RWPE1 (cell line): ENCODE results near the gene MRPS34.
"Not testable (repeated sequence)": the region's sequence is repeated elsewhere in the genome, so short reads cannot be mapped to it uniquely, and the experiment has no call there.

Source experiments
- CTCF ChIA-PET: fragments of 350-600 bp; sonication (Branson Sonifier 250); formaldehyde crosslinking; extraction: SDS; loops from one replicate; lab custom pipeline; 2021; lab: Yijun Ruan, JAX
- POLR2A ChIA-PET: fragments of 400-600 bp; formaldehyde crosslinking; extraction: SDS; loops from one replicate; lab custom pipeline; 2020; ENCODE audit warnings: antibody characterized with exemption; ENCODE audit not compliant: low non-redundant PET; lab: Yijun Ruan, JAX
- DNase-seq: peaks from one replicate; pipeline ENCODE4 v3.0.0; 2012; ENCODE audit warnings: low spot score
- H3K27ac ChIP-seq: fragments of 450-650 bp; 2 replicates; pipeline ENCODE4 v1.5.1; 2017
- CTCF ChIP-seq: fragments of 450-650 bp; conservative IDR thresholded peaks from 2 replicates; pipeline ENCODE4 v1.5.1; 2017; ENCODE audit warnings: low read depth, mild to moderate bottlenecking

MRPS34 gene

GRCh38 chr16:1740234-1740633, 32.7 kb downstream of the MRPS34 start:
- TF ChIP-seq CTCF, result no peak
- no peak overlapping the region for H3K27ac ChIP-seq
- ChIA-PET POLR2A (no interaction called here), CTCF (interaction anchor here (0.6 kb wide), 1 partner anchor 23 kb away, joined by 6 read pairs; no protein-coding TSS in a partner anchor)
- DNase-seq, result no peak

- no peak for DNase-seq
- H3K27ac ChIP-seq, result peak overlapping the region; percentile 25; the same call in 1 of the 2 replicates
- CTCF ChIA-PET, result no interaction called here
- no peak for TF ChIP-seq CTCF
- POLR2A ChIA-PET, result no interaction called here
Observed at GRCh38 chr16:1734816-1735215, 38.1 kb downstream of the MRPS34 start.

- DNase-seq, result no peak
- no peak overlapping the region; the same call in 1 of the 2 replicates for H3K27ac ChIP-seq
- POLR2A ChIA-PET, result no interaction called here
- CTCF ChIA-PET, result no interaction called here
- no peak for TF ChIP-seq CTCF
Observed at GRCh38 chr16:1734123-1734522, 38.8 kb downstream of the MRPS34 start.

GRCh38 chr16:1732551-1732987, 40.4 kb downstream of the MRPS34 start:
- not testable (repeated sequence) for DNase-seq, H3K27ac ChIP-seq
- ChIA-PET CTCF (interaction anchor here (0.5 kb wide), 1 partner anchor 132 kb away, joined by 3 read pairs; no protein-coding TSS in a partner anchor), POLR2A (interaction anchor here (1.0 kb wide), 1 partner anchor 11 kb away, joined by 3 read pairs; no protein-coding TSS in a partner anchor)

GRCh38 chr16:1732071-1732470, 40.9 kb downstream of the MRPS34 start:
- H3K27ac ChIP-seq, result peak overlapping the region; percentile 25
- no peak for TF ChIP-seq CTCF
- ChIA-PET POLR2A (interaction anchor here (1.0 kb wide), 1 partner anchor 12 kb away, joined by 3 read pairs; no protein-coding TSS in a partner anchor), CTCF (interaction anchor here (0.5 kb wide), 1 partner anchor 133 kb away, joined by 3 read pairs; no protein-coding TSS in a partner anchor)
- DNase-seq, result no peak

GRCh38 chr16:1731603-1732002, 41.3 kb downstream of the MRPS34 start:
- POLR2A ChIA-PET, result no interaction called here
- CTCF ChIA-PET, result no interaction called here

More at GRCh38 chr16:1731603-1732002, 41.3 kb downstream of the MRPS34 start:
- no peak for TF ChIP-seq CTCF
- peak overlapping the region; percentile 25; the same call in 1 of the 2 replicates for H3K27ac ChIP-seq
- DNase-seq, result no peak
